GM19351 (cell line): ENCODE data around the gene CEP104.

Source experiments
- ATAC-seq: cut with Tn5 transposase; IDR thresholded peaks from one replicate; pipeline ENCODE4 v1.9.1; 2021; ENCODE audit warnings: mild to moderate bottlenecking, moderate library complexity; ENCODE audit not compliant: unreplicated experiment

CEP104 gene

GRCh38 chr1:3779912-3780416 is 77.0 kb downstream of the CEP104 start:
- ATAC-seq, result no peak

- ATAC-seq, result no peak
Observed at GRCh38 chr1:3779265-3779911, 77.6 kb downstream of the CEP104 start.

- ATAC-seq, result no peak
Observed at GRCh38 chr1:3778590-3779264, 78.3 kb downstream of the CEP104 start.

- ATAC-seq, result no peak
Observed at GRCh38 chr1:3777647-3778589, 79.1 kb downstream of the CEP104 start.

- no peak for ATAC-seq
Observed at GRCh38 chr1:3777078-3777547, 79.9 kb downstream of the CEP104 start.

GRCh38 chr1:3776231-3776961 is 80.6 kb downstream of the CEP104 start:
- no peak for ATAC-seq

GRCh38 chr1:3775490-3776230 is 81.4 kb downstream of the CEP104 start:
- peak; percentile 42 for ATAC-seq

GRCh38 chr1:3774946-3775489 is 82.0 kb downstream of the CEP104 start:
- no peak for ATAC-seq

- no peak for ATAC-seq
Observed at GRCh38 chr1:3774276-3774945, 82.6 kb downstream of the CEP104 start.

- no peak for ATAC-seq
Observed at GRCh38 chr1:3773572-3774275, 83.3 kb downstream of the CEP104 start.

GRCh38 chr1:3772715-3773571 is 84.1 kb downstream of the CEP104 start, which contains the start of gene SMIM1:
Gene SMIM1, plus strand, starts transcription at chr1:3772749. Its CDS starts 2,625 bp downstream, at chr1:3775374.
- no peak for ATAC-seq

GRCh38 chr1:3772027-3772714 is 84.8 kb downstream of the CEP104 start:
- ATAC-seq, result peak; percentile 63

- ATAC-seq, result no peak
Observed at GRCh38 chr1:3771108-3772026, 85.6 kb downstream of the CEP104 start.

- ATAC-seq, result no peak
Observed at GRCh38 chr1:3770047-3770765, 86.8 kb downstream of the CEP104 start.

- ATAC-seq, result no peak
Observed at GRCh38 chr1:3768811-3769390, 88.1 kb downstream of the CEP104 start.
